Fibroblast of skin of right quadriceps (primary cell): ENCODE data around the gene CHTF18.

Experiments used
- DNase-seq: peaks from one replicate; pipeline ENCODE4 v3.0.0-alpha.2; 2013

The CHTF18 gene

DNA sequence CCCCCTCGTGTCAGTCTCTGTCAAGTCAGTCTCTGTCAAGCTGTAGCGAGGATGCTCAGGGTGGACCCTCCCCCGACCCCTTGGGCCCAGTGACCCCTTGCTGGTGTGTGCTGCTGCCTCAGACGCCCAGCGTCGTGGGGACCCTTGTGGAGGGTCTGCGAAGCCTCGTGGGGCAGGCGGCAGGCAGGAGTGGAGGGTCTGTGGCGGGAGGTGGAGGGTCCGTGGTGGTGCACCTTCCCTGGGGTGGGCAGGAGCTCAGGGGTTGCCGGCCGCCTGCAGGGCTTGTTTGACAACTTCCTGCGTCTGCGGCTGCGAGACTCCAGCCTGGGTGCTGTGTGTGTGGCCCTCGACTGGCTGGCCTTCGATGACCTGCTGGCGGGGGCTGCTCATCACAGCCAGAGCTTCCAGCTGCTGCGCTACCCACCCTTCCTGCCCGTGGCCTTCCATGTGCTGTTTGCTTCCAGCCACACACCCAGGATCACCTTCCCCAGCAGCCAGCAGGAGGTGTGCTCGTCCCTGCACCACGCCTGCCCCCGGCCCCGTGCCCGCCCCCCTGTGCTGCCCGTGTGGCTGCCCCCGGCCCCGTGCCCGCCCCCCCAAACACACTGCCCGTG, 6.5 kb downstream of the CHTF18 start:
- no peak for DNase-seq

DNA sequence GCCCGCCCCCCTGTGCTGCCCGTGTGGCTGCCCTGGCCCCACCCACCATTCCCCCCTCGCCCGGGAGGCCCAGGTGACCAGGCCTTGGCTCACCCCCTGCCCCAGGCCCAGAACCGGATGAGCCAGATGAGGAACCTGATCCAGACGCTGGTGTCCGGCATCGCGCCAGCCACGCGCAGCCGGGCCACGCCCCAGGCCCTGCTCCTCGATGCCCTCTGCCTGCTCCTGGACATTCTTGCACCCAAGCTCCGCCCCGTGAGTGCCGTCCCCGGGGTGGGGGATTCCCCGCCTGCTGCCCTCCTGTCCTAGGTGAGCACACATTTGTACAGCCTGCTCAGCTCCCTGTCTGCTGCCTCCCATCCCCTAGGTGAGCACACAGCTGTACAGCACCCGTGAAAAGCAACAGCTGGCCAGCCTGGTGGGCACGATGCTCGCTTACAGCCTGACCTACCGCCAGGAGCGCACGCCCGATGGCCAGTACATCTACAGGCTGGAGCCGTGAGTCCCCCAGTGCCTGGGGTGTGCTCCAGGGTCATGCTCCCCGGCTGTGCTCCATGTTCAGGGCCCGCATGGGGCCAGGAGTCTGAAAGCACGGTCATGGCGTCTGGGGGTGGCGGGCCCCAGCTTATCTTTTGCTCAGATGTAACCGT, 7.3 kb downstream of the CHTF18 start:
- DNase-seq = no peak

DNA sequence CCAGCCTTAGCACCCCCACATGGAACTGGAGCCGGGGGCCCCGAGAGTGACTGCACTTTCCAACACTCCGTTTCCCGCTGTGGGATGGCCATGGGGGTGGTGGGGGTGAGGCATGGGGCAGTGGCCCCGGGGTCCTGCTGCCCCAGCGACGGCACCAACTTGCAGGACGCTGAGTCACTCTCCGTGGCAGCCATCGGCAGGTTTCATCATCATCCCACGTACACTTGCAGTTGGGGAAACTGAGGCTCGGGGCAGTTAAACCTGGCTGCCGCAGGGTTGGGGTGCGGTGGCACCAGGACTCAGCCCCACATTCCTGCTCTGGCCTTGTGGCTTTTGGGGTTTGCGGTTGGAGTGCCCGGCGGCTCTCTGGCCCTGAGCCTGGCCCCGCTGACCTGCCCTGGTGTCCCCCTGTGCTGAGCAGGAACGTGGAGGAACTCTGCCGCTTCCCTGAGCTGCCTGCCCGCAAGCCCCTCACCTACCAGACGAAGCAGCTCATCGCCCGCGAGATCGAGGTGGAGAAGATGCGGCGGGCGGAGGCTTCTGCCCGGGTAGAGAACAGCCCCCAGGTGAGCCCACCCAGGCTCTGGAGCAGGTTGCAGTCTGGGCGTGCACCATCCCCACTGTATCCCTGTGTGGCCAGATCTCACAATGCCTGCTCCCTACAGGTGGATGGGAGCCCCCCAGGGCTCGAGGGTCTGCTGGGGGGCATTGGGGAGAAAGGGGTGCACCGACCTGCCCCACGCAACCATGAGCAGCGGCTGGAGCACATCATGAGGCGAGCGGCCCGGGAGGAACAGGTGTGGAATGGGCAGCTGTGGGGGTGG, 8.1 kb downstream of the CHTF18 start:
- no peak for DNase-seq

DNA sequence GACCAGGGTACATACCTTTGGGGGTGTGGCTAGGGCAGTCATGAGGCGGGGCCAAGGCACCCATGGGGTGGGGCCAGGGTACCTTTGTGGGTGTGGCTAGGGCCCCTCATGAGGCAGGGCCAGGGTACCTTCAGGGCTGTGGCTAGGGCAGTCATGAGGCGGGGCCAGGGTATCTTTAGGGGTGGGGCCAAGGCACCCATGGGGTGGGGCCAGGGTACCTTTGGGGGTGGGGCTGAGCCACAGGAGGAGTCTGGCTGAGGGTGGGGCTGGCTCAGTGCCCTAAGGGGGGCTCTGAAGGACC, 8.7 kb downstream of the CHTF18 start:
- DNase-seq = no peak

DNA sequence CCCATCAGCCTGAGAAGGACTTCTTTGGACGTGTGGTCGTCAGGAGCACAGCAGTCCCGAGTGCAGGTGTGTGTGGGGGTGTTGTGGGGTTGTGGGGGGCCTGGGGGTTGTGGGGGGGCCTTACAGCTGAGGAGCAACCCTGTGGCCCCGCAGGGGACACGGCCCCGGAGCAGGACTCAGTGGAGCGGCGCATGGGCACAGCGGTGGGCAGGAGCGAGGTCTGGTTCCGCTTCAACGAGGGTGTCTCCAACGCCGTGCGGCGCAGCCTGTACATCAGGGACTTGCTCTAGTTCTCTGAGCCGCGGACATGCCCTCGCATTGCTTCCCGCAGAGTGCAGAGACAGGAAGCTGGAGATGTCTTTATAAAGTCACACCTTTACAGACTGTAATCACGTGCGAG, 9.3 kb downstream of the CHTF18 start:
- DNase-seq = no peak

DNA sequence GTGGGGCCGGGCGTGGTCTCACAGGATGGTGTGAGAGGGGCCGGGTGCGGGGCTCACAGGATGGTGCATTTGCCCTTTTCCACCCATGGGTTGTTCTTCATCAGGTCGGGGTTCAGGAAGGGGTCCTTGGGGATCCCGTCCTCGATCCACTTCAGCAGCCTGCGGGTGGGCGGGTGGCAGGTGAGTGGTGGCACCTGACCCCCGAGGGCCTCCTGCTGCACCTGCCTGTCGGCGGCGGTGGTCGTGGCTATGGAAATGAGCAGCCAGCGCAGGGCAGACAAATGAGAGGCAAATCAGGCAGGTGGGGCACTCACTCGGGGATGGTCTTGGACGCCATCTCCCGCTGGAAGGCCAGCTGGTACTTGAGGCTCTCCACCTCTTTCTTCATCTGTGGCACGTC, 10.2 kb downstream of the CHTF18 start:
- no peak for DNase-seq

DNA sequence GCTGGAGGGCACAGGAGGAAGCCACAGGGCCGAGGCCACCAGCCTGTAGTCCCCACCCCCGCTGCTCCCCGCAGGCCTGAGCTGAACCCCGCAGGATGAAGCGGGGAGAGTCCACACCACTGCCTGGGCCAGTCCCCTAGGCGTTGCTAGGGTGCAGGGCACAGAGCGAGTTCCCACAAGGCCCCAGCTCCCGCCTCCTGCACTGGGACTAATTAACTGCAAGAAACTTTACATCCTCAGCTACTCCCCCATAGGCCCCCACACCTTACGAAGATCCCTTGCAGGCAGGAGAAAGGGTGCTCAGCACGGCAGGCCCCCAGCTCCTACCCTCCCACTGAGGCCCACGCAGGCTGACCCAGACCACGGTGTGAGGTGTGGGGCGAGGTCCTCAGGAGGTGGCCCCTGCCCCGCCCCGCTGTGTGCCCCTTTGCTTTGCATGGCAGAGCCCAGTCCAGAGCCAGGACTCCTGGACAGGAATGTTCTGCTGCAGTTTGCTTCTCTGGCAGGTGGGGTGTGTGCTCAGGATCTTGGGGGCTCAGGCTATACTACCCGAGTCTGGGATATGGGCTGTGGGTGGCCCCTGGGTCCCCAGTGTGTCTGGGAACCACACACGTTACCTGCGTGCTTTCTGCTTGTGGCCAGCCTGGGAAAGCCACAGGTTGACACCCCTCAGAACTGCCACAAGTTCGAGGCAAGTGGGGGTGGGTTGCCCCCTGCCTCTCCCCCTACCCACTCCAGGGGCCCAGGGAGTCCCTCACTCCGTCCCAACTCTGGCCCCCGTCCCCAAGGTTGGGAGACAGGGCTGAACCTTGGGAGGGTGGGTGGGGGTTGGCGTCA, 10.9 kb downstream of the CHTF18 start:
- no peak for DNase-seq

DNA sequence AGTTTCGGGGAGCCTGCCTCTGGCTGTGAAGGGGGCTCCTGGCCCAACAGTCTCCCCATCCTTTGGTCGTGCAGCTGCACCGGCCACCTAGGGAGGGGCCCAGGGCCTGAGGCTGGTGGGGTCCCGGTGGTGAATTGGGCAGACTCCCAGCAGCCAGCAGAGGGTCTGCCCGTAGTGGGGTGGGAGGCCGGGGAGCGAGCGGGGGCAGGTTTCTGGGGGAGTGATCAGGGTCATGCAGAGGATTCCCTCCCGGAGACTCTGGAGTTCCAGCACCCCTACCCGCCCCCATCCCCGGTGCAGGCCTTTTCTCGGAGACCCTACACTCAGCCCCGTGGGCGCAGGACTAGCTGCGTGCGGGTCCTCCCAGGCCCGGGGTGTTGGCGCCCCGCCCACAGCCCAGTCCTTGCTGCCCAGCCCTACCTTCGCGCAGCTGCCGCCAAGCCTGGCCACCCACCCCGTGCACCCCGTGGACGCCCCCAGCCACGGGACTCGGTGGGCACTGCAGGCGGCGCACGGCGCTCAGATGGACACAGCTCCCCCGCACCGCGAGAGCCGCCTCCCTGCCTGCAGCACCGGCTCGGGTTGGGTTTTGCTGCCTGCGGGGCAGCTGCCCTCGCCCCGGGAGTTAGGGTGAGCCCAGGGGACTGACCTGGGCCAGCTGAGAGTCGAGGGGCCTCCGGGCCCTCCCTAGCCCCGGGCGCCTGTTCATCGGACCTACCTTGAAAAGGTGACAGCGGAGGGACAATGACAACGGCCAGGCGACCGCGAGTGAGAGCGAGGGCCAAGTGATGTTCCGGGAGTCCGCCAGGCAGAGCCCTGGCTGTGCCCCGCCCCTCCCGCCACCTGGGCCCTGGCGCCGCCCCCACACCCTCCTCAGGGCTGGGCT, 11.8 kb downstream of the CHTF18 start, which contains the start of gene GNG13:
TSS of gene GNG13 (minus strand) at position 787 of the 886 bp plus-strand sequence. CDS start 1,657 bp downstream, outside the sequence.
- no peak for DNase-seq

DNA sequence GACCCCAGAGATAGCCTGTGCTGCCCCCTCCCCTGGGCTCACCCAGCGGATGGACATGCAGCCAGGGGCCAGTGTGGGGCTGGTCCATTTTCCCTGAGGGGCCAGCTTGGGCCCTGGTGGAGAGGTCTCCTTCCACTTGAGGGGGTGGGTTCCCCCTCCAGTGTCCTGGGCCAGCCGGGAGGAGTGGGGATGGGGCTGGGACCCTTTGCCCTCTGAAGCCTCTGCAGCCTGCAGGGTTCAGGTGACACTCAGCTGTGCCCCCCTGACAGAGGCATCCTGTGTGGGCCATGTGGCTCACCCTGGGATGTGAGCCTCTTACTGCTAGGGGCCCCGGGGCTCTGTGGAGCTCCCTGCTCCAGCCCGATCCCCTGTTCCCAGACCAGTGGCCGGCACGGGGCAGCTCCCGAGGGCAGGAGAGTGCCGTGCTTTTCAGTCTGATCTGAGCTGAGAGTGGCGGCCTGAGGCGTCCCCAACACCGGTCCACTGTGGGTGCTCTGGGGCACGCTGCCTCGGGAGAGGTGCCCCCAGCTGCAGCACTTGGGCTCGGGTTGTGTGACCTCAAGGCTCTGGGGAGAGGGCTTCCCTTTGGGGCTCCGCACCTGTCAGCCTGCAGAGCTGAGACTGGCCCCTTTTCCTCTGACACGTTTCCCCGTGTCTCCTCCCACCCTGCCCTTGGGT, 12.6 kb downstream of the CHTF18 start:
- no peak for DNase-seq

DNA sequence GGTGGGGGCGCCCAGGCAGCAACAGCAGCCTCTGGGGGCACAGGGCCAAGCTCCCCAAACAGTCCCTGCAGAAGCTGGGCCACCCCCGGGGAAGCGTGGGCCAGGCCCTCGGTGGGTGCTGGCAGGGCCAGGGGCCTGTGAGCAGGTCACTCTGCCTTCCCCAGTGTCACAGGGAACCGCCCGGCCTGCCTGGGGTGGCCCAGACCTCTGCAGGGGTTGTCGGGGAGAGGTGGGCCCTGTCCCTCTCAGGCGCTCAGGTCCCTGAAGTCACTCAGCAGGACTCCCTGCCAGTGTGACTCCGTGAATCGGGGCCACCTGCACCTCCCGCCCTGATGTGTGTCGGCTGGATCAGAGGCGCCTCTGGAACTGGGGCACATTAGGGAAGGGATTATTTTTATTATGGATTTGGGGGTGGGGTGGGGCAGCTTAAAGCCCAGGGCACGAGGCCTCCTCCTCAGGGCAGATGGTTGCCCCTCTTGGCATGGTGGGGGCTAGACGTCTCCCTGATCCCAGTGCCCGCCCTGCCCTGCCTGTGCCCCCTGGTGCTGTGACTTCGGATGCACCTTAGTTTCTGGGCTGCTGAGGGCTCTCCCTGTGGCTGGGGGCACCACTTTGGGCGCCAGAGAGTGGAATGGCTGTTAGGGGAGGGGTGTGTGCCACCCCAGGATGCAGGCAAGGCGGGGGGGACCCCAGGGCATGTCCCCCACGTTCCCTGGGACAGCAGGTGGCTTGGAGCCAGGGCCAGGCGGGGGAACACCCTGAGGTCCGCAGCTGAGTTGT, 13.4 kb downstream of the CHTF18 start:
- DNase-seq = no peak

DNA sequence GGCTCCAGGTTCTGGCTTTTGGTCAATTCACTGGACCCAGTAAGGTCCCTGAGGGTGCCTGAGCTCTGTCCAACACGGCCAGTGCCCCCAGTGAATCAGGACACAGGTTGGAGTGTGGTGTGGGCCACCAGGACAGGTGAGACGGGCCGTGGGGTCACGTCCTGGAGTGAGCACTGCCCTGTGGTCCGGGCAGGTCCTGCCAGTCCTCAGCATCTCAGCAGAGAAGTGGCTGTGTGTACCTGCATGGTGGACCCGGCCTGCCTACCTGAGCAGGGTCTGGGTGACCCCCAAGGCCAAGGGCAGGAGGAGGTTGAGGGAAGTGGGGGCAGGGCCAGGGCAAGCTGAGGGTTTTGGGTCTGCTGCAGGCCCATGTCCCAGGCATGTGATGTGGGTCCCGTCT, 14.0 kb downstream of the CHTF18 start:
- DNase-seq = no peak

DNA sequence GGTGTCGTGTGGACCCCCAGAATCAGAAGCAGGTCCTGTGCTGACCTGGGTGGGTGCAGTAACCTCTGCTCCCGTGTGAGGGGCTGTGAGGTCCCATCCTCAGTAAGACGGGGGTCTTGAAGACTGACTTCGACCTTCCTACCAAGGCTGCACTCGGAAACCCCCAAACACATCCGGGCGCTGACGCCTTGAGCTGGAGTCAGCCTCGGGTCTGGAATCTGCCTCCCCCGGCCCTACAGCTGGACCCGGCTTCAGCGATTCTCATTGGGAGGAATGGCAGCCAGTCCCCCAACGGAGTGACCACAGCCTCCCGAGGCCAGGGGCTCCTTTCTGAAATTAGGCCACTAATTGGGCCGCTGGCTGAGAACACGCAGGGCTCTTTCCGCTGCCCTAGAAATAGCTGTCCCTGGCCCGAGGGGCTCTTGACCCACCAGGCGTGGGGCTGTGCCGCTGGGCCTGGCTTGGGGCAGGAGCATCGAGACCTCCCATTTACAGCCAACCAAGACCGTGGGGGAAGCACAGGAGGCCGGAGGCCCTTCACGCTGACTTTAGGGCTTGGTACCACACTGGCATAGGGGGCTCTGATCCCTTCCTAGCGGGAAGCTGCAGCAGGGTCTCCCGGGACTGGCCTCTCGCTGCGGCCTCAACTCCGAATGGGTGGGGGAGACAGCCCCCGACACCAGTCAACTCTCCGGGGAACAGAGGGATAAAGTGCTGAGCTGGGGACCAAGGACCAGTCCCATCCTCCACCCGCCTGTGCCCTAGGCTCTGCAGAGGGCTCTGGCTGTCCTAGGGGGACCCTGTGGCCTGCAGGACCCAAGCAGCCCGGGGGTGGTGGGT, 14.7 kb downstream of the CHTF18 start:
- no peak for DNase-seq

DNA sequence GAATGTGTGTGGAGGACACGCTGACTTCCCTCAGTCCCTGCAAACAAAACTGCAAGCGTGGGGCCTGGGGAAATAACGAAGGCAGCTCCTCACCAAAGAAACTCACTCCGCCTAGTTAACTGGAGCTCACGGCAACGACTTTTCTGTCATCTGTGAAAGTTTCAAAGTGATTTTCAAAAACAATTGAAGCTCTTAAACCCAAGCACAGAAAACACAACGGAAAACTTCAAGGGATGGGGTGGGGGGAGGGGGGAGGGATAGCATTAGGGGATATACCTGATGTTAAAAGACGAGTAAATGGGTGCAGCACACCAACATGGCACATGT, 15.3 kb downstream of the CHTF18 start:
- DNase-seq = no peak

DNA sequence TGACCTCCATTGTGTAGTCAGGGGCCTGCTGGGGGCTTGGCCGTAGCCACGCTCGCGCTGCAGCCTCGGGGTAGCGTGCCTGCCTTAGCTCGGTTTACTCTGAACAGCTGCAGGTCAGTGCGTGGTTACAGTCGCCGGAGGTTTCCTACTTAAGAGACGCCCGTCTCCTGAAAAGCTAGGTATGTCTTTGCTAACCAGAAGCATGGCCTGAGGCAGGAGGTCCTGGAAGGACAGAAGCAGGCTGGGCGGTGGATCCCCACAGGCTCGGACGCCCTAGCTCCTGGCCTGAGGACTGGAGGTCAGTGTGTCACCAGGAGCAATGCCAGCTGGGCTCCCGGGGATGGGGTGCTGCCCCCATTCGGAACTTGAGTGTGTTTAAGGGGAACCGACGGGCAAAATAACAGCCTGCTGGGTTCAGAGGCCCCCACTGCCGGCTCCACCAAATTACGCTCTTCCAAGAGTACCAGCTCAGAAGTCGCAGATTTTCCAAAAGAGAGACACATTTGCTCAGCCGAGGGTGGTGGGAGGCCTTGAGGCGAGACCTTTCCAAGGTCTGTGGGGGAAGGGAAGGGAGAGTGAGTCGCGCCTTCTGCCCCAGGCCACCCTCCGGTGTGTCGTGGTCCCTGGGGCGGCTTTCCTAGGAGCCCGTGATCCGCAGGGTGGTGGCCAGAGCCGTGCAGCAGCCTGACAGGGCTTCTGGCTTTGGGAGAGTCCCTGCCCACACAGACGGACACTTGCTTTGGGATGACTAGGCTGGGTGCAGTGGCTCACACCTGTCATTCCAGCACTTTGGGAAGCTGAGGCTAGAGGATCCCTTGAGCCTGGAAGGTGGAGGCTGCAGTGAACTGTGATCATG, 16.0 kb downstream of the CHTF18 start:
- DNase-seq = no peak

DNA sequence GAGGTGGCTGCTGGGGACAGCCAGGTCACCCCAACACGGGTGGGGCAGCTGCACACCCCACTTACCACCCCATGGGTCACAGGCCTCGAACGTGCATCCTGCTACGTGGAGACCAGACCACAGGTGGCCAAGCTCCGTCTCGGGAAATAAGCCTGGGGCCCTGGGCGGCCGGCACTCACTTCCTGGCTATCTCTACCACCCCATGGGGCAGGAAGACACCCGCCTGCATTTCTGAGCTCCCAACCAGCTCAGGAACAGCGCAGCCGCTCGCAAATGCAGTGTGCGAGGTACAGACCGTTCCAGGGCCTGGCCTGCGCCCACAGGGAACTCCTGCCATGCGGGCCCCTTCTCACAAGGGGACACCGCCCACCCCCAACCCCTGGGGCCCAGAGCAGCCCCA, 17.1 kb downstream of the CHTF18 start:
- no peak for DNase-seq

DNA sequence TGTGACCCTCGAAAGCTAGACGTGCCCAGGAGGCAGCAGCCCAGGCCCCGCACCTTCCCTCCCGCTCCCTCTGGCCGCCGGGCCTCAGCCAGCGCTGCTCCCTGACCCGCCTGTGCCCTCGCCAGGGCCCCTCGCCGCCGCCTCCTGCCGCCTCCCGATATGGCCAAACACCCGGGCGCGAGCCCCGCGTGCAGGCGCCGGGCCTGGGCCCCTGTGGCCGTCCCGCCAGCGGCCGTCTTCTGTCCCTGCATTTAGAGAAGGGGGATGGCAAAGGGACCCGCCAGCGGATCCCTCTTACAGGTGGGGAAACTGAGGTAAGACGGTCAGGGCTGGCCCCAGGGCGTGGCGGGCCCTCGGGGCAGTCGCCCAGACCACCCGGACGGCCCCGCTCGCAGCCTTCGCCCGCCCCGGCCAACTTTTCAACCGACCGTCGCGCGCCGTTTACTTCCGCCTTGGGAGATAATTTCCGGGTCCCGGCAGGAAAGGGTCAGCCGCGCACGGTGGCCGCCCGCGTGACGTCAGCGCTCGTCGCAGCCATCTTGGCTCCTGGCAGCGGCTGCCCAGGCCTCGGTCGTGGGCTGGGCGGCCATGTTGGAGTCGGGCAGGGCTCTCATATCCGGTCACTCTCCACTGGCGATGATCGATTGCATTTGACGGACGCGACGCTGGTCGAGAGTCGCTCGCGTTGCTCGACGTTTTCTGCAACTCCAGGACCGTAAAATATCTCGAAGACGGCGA, 19.1 kb downstream of the CHTF18 start:
- peak; percentile 90 for DNase-seq

DNA sequence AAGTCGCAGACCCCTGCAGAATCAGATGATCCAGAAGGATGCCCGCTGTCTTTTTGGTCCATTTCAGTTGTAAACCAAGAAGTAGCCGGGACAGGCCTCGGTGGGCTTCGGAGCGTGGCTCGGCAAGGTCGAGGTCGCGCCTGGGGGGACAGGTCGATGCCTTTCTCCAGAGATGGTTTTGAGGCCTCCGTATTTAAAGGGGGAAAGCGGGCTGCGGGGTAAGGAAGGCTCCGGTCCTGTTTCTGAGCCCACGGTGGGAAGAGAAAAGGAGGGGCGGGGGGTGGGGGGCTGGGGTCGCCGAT, 19.6 kb downstream of the CHTF18 start:
- DNase-seq = no peak

DNA sequence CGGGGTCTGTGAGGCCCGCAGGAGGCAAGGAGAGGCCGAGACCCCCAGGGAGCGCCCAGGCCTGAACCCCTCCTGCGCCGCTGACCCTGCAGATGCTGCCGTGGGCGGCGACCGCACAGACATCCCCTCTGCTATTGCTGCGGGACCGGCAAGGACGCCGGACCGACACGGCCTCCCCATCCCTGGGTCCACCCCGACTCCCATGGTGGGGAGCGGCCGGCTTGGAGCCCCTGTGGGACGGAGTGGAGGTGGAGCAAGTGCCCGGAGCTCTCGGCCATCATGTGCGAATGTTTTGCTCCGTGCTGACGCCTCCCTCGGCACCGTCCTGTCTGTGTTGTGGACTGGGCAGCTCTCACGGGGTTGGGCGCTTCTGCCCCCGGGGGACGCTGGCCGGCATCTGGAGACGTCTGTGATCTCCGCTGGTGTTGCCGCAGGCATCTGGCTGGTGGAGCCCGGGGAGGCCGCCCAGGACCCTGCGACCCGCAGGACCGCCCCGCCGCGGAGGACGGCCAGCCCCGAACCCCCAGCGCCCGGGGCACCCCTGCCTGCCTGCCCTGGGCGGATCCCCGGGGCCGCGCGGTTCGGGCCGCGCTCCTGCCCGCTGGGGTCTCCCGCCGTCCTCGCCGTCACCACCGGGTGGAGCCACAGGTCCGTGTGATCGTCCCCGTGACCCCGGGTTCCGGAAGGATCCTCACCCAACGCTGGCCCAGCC, 24.9 kb downstream of the CHTF18 start:
- peak; percentile 24 for DNase-seq
